GM12892 (cell line): Measurements from ENCODE around the gene PATL2.

ENCODE experiments used
- POLR2A ChIP-seq: IDR thresholded peaks from 2 replicates; pipeline ENCODE4 v1.6.1; 2011; ENCODE audit warnings: low read depth, low read length, control low read depth
- POLR2AphosphoS5 ChIP-seq: IDR thresholded peaks from 2 replicates; pipeline ENCODE4 v1.6.1; 2011; ENCODE audit warnings: low read depth, low read length, control low read depth
- TAF1 ChIP-seq: IDR thresholded peaks from 2 replicates; pipeline ENCODE4 v1.6.1; 2011; ENCODE audit warnings: low read depth, mild to moderate bottlenecking, control low read depth, low read length, borderline replicate concordance

DNA sequence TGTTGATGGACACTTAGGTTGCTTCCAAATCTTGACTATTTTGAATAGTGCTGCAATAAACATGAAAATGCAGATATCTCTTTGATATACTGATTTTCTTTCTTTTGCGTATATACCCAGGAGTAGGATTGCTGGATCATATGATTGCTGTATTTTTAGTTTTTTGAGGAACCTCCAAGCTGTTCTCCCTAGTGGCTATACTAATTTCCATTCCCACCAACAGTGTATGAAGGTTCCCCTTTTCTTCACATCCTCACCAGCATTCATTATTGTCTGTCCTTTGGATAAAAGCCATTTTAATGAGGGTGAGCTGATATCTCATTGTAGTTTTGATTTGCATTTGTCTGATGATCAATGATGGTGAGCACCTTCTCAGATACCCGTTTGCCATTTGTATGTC is 12.5 kb downstream of the PATL2 start:
- TF ChIP-seq POLR2A (no peak), TAF1 (no peak), POLR2AphosphoS5 (no peak)
